IPS DF 6.9 (cell line): Measurements from ENCODE around the gene OR2AE1.

Experiments used
- DNase-seq: peaks from one replicate; pipeline ENCODE4 v3.0.0-alpha.2; 2013; ENCODE audit warnings: low read depth, low spot score
- H3K27ac ChIP-seq: one replicate; pipeline ENCODE4 v1.5.1; 2013; ENCODE audit warnings: low read length, control low read depth
- H3K27me3 ChIP-seq: 2 replicates; pipeline ENCODE4 v1.6.1; 2013; ENCODE audit warnings: mild to moderate bottlenecking, low read length; ENCODE audit not compliant: control insufficient read depth, insufficient read depth
- H3K36me3 ChIP-seq: 2 replicates; pipeline ENCODE4 v1.6.1; 2013; ENCODE audit warnings: low read length; ENCODE audit not compliant: control insufficient read depth, insufficient read depth
- H3K4me1 ChIP-seq: 2 replicates; pipeline ENCODE4 v1.6.1; 2013; ENCODE audit warnings: low read length; ENCODE audit not compliant: control insufficient read depth, insufficient read depth
- H3K4me3 ChIP-seq: 2 replicates; pipeline ENCODE4 v1.5.1; 2013; ENCODE audit warnings: mild to moderate bottlenecking, low read length
- H3K9me3 ChIP-seq: 2 replicates; pipeline ENCODE4 v1.6.1; 2013; ENCODE audit warnings: low read length, inconsistent platforms; ENCODE audit not compliant: control insufficient read depth, insufficient read depth
- WGBS: extraction: QIAGEN DNeasy Blood & Tissue Kit; methylation state at CpG from one replicate; pipeline ENCODE4 v1.1.7; 2013; ENCODE audit warnings: mixed read lengths, missing lambda C conversion rate; ENCODE audit not compliant: insufficient read length, insufficient coverage; 5-methylcytosine and 5-hydroxymethylcytosine counted together

OR2AE1 gene

DNA sequence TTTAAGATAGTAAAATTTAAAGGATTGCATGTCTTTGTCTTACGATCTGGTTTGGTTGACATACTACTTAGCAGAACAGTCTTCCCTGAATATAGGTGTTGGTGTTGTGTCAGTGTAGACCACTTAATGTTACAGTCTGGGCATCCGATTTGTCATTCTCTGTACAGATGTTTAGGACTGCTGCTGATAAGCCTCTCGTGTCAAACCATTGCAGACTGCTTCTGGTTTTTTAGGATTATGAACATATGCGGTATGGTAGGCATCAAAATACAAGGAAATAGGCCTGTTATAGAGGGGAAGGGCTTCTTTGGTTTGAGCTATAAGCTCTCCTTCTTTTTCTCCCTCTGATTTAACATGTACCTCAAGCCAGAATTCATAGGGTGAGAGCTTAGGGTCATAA, 41.6 kb downstream of the OR2AE1 start:
- H3K27me3 ChIP-seq: no peaks in the 10 kb centered on the region
- H3K27ac ChIP-seq: no peak overlapping the region
- H3K4me3 ChIP-seq: no peak overlapping the region
- no CpG with 5 or more reads among the region's 4 CpGs for WGBS
- no peak for DNase-seq
- no peaks in the 10 kb centered on the region for H3K9me3 ChIP-seq
- no peaks in the 10 kb centered on the region for H3K36me3 ChIP-seq
- H3K4me1 ChIP-seq: no peaks in the 10 kb centered on the region; the same call in 1 of the 2 replicates

DNA sequence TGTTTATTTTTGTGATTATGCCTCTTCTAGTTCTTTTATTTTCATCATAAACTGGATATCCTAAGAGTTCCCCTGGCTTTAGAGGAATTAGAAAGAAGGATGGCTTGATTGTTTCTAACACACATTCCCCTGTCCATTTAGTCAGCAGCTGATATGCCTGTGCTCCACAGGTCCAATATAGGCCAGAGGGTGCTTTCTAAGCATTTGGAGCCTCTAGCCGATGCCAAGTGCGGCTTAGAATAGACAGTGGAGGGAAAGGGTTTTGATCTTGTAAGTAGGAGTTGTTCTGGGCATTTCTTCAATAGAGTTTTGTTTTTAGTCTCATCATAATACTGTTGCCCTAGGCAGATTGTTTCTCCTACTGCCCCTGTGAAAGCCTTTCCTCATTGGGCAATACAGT, 42.5 kb downstream of the OR2AE1 start:
- H3K36me3 ChIP-seq: no peaks in the 10 kb centered on the region
- no peaks in the 10 kb centered on the region; the same call in 1 of the 2 replicates for H3K4me1 ChIP-seq

DNA sequence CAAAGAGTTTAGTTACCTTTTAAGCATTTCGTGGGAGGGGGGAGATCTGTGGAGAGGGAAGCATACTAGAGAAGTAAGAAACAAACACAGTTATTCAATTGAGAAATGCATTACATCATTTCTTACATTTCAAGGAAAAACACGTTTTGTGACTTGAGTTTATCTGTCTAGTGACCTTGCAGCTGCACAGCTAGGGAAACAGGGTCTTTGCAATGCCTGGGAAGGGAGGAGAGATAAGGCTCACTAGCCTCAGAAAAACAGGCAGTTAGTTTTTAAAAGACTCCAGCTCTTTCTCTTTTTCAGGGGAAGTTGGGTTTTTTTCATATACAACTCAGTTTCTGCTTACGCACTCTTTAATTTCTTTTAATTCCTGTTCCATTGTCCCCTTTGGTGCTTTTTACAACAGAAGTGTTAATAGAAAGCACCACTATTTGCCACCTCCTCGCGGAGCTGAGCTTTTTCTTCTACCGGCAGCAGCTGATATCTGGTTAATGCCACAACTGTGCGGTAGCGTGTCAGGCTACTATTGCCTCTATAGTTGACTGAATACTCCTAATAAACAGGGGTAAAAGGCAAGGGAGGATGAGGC, 43.5 kb downstream of the OR2AE1 start:
- DNase-seq: no peak
- no peaks in the 10 kb centered on the region for H3K4me1 ChIP-seq
- no CpG with 5 or more reads among the region's 8 CpGs for WGBS

More for the DNA sequence above, 42.5 kb downstream of the OR2AE1 start:
- H3K9me3 ChIP-seq: no peaks in the 10 kb centered on the region
- no peak overlapping the region for H3K27ac ChIP-seq
- no peak for DNase-seq
- H3K4me3 ChIP-seq: no peak overlapping the region
- no CpG with 5 or more reads among the region's 2 CpGs for WGBS
- no peaks in the 10 kb centered on the region for H3K27me3 ChIP-seq

DNA sequence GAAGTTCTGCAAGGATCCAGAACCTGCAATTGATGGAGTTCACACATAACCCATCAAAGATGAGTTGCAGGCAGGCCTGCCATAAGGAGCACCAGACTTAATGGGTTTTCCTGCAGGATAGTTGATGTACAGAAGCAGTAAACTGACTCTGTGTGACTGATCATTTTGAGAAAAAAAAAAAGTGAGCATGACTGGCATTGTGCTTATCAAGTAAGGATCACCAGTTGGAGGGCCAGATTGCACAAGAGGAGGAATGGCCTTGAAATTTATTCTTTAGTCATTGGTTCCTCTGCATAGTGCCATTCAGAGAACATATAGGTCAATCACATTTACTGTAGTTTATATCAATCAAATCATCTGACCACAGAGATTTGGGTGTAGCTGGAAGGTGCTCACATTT, 45.2 kb downstream of the OR2AE1 start:
- H3K27ac ChIP-seq: no peak overlapping the region
- H3K9me3 ChIP-seq: no peaks in the 10 kb centered on the region
- H3K4me1 ChIP-seq: no peaks in the 10 kb centered on the region
- no peaks in the 10 kb centered on the region for H3K36me3 ChIP-seq
- no peaks in the 10 kb centered on the region for H3K27me3 ChIP-seq
- no peak overlapping the region for H3K4me3 ChIP-seq
- DNase-seq: no peak

More for the DNA sequence above, 43.5 kb downstream of the OR2AE1 start:
- Histone ChIP-seq H3K27ac (no peak overlapping the region), H3K4me3 (no peak overlapping the region), H3K36me3 (no peaks in the 10 kb centered on the region), H3K9me3 (no peaks in the 10 kb centered on the region), H3K27me3 (no peaks in the 10 kb centered on the region)

DNA sequence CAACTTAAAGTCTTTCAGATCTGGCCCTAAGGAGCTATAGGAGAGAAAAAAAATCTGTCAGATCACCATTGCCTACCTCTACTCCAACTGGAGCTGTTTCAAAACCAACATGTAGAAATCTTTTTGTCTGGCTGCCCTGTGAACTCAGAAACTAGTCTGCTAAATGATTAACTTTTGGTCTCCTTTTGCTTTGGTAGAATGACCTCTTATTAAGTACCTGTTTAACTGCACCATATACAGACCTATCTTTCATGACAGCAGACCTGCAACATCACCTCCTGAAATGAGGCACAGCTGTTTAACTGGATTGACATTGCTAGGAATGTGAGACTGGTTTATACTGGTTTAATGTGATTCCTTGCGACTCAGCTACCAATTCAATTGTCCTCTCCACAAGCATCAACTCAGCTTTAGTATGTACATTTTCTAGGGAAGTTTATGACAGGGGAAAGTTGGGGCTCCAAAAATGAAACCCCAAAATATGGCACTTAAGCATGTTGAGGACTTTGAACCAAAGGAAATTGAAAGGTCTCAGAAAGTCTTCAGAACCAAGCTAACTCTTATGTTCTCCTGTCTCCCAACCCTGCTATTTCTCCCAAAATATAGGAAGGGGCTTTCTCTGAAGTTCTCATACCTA, 47.2 kb downstream of the OR2AE1 start:
- no peak overlapping the region for H3K4me3 ChIP-seq
- no peaks in the 10 kb centered on the region for H3K4me1 ChIP-seq
- no CpG with 5 or more reads among the region's 1 CpG for WGBS
- DNase-seq: no peak
- H3K9me3 ChIP-seq: no peaks in the 10 kb centered on the region
- H3K27ac ChIP-seq: no peak overlapping the region
- no peaks in the 10 kb centered on the region for H3K36me3 ChIP-seq
- H3K27me3 ChIP-seq: no peaks in the 10 kb centered on the region

DNA sequence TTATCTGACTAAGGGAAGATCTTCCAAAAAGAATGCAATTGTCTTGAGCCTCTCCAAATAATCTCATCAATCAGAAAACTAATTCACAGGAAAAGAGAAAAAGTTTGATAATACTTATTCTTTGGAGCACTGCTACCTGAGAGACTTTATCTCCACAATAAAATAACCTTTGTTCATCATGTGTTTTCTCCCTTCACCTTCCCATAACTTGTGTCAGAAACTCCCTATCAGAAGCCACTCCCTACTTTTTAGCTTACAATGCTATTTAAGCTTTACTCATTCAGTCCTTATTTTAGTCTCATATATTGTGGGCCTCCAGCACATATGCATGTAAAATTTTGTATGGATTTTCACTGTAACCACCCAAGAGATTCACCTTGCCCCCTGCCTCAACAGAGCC, 48.0 kb downstream of the OR2AE1 start:
- DNase-seq: no peak
- no peaks in the 10 kb centered on the region for H3K36me3 ChIP-seq
- H3K9me3 ChIP-seq: no peaks in the 10 kb centered on the region
- H3K27me3 ChIP-seq: no peaks in the 10 kb centered on the region
- H3K27ac ChIP-seq: no peak overlapping the region
- no peak overlapping the region for H3K4me3 ChIP-seq
- no peaks in the 10 kb centered on the region for H3K4me1 ChIP-seq

DNA sequence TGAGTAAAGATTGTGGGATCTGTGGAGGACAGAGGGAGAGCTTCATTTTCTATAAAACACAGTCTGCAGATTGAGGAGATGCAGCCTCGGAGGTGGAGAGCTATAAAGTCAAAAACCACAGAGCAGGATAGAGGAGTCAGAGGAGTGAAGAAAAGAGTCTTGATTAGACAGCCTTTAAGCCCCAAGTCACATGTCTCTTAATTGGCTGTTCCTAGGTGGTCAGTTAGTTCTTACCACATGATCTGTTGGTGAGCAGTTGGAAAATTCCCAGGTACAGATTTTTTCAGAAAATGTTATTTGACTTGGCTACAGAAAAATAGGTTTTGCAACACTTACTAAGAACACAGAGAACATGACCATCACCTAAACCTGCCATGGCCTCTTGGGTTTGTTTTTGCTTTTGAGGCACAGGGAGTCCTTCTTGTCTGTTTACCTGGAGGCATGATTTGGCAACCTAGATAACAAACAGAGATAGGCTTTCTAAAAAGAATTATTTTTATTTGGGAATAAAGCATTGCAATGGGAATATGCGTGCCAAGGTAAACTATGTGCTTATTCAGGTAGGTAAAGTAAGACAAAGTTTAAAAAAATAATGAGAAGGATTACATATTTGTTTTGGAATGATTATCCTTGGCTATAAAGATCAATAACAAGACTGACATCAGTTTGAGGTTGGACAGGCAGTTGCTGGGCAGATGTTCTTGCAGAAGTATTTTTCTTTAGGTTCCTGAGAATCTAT, 49.6 kb downstream of the OR2AE1 start:
- Histone ChIP-seq H3K36me3 (no peaks in the 10 kb centered on the region), H3K9me3 (no peaks in the 10 kb centered on the region), H3K27ac (no peak overlapping the region), H3K4me3 (no peak overlapping the region), H3K4me1 (no peaks in the 10 kb centered on the region), H3K27me3 (no peaks in the 10 kb centered on the region)
- DNase-seq: no peak
- WGBS: no CpG with 5 or more reads among the region's 2 CpGs
